ENCODE results near the gene IKZF1.

IKZF1 gene

DNA sequence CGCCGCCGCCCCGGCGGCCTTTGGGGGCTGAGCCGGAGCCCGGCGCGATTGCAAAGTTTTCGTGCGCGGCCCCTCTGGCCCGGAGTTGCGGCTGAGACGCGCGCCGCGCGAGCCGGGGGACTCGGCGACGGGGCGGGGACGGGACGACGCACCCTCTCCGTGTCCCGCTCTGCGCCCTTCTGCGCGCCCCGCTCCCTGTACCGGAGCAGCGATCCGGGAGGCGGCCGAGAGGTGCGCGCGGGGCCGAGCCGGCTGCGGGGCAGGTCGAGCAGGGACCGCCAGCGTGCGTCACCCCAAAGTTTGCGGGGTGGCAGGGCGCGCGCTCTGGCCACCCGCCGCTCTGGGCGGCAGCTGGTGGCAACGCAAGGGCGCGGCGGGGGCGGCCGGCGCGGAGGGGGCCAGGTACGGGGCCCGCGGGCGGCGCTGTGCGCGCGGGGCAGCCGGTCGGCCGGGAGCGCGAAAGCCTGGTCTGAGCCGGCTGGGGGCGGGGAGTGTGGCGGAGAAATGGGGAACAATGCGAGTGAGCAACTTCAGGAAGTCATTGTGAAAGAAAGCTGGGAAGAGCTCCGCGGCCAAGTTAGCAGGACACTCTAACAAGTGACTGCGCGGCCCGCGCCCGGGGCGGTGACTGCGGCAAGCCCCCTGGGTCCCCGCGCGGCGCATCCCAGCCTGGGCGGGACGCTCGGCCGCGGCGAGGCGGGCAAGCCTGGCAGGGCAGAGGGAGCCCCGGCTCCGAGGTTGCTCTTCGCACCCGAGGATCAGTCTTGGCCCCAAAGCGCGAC lies at the start of gene IKZF1:
Gene IKZF1 (plus strand): TSS at position 588 of the 782 bp plus-strand sequence. CDS start 14,346 bp downstream, outside the sequence.
- DNase-seq (ENCODE audit: low read depth in 2 of 2): no peak

DNA sequence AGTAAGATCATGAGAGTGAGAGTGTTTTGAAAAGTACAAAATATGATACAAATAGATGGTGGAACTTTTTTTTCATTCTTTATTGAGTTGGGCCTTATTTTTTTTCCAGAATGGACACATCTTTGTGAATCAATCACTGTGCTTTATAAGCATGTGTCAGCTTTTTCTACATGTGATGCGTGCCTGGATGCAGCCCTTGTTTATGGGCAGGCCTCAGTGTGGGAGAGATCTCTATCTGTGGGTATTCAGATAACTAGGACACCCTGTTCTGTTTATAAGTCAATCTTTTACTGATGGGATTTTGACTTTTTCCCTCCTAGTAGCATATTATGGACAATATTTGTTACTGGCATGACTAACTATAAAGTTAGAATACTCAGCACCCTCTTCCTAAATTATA lies 42.9 kb upstream of the IKZF1 start:
- no peak for DNase-seq (ENCODE audit: low read depth in 2 of 2)

DNA sequence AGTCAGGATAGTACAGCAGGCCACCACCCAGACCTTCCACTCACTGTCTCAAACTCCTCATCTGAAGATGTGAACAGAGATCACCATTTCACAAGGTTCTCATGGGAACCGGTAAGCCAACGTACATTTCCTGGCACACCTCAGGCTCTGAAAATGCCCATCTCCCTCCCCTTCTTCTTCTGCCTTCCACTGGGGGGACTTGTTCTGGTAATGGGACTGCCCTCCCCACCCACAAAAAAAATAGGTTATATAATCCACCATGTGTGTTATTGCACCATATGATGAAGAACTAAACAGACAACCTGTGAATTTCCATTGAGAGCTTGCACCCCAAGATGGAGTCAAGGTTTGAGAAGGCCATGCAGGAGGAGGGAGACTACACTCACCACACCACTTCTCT lies 42.1 kb upstream of the IKZF1 start:
- DNase-seq (ENCODE audit: low read depth in 2 of 2): no peak

DNA sequence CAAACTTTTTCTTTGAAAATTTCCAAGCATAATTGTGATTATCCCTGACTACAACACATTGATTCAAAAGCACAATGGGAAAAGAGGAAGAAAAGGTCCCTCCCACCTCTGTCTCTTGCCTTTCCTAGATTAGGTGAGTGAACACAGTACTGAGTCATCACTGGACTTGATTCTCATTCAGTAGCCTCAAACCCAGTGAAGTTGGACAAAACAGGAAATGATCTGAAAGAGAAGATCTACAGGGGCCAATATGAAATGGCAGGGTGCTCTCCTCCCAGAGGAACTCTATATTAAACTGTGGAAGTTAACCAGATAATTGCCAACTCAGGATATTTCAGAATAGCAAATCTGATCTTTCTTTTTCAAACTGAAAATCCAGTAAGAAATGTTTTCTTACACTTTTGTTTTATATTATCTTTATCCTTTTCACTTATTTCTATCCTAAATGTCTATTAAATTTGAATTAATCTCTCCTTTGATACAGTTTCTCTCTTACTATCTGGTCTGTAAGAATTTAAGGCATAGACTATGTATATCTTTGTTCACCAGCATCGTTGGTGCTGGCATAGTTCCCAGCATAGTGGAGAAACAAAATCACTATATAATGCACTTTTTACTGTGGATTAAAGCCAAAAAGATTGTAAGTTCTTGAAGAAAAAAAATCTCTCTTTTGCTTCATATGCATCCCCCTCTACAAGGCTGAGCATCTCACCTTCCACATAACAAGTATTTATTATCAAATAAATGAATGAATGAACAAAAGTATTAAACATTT lies 41.4 kb upstream of the IKZF1 start:
- no peak for DNase-seq (ENCODE audit: low read depth in 2 of 2)

DNA sequence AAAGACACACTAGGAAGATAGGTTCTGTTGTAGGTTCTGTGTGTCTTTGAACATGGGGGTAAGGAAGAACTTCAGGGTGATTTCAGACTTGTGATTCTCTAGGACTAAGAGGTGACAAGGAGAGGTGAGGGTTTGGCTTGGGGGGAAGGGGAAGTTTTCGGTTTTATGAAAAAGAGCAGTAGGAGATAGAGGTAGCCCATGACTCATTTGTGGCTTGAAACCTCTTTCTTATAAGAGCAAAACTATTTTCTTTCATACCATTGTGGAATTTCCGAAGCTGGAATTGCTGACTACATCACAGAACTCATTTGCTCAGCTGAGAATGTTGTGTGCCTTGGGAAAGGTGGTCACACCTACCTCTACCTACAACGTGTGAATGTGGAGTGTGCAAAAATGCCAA lies 39.6 kb upstream of the IKZF1 start:
- DNase-seq (ENCODE audit: low read depth in 2 of 2): no peak

DNA sequence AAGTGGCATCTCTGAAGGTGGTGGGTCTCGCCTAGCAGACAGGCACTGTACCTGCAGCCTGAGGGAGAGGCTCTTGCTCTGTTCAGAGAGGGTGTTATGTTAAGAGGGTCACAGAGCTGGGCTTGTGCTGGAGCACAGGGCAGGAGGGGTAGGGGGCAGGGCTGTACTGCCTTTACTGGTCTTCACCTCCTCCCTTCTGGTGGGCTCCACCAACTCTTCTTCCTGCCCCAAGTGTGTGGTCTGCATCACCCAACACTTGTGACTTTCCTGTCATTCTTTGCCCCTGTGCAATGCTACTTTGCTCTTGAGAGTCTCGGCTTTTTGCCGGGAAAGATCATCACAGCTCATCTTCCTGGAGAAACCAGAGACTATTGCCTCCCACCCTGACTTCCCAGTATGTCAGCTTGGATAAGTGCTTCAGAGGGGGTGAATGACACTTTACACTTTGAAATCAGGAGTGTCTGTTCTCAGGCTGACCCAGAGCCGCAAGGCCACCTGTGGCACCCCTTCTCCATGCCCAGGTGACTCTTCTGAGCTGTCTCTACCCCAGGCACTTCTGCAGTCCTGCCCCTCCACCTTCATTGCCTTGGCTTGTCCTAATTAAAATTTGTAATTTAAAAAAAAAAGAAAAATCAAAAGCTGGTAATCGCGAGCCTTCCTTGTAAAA lies 38.4 kb upstream of the IKZF1 start:
- DNase-seq (ENCODE audit: low read depth in 2 of 2): no peak

DNA sequence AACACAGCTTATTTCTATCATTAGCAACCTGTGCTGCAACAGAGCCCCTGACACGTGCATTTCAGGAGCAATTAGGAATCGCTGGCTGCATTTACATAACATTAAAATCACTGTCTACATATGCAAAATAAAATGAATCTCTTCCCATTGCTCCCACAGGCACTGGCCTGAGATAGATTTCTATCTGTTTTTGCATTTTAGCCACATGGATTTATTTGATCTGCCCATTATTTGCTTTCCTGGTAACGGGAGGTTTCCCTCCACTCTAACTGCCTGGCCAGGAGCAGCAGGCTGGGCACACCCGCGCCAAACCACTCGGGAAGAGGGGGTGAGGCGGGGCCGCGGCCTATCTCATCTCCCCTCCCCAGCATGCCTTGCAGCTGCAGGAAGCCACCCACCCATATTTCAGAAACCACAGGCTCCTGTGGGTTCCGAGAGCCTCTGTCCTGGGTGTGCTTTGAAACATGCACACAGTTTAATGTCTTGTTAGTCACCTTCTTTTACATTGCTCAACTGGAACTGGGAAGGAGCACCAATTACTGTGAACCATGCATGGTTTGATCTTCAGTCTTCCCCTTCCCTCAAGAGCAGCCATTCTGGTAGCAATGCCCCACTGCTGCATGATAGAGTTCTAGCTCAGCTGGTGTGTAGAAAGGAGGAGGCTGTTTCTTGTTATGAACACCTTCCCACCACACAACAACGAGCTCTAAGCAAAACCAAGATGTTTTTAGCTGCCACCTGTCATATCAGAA lies 37.7 kb upstream of the IKZF1 start:
- DNase-seq (ENCODE audit: low read depth in 2 of 2): peak; percentile 69 to 71

DNA sequence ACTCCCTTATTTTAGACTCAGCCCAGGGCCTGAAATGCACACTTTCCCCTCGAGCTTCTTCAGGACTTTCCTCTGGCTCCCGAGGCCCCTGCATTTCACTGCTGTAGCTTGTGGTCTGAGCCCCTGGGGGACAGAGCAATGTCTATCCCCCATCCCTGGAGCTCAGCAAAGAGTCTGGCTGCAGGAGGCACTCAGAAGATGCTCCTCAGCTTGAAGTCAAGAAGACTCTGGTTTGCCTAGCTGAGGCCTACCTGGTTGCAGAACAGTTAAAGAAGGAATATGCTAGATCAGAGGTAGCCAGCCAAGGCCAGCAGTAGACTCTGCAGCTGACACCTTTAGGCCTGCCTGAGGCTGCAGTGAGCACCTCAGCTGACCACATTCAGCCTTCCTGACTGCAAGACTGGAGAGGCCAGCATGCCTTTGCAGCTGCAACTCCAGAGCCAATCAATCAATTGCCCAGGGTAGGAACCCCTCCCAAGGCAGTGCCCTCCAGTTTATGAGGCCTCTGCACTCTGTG lies 36.9 kb upstream of the IKZF1 start:
- no peak for DNase-seq (ENCODE audit: low read depth in 2 of 2)

DNA sequence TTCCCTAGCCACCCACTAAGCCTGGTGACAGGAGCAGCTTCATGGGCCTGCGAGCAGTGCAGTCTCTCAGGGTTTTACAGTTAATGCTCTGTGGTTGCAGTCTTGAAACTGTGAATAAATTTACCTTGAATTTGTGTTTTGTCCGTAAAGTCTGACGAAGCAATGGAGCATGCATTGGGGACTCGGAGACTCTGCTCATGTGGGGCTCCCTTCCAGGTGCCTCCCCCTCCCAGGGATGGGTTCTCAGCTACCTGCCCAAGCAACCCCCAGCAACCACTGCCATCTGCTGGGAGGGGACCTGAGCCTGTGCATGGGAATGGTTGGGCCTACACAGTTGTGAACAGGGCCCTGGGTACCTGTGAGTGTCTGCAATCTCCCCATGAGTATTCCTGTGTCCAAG lies 36.3 kb upstream of the IKZF1 start:
- no peak for DNase-seq (ENCODE audit: low read depth in 2 of 2)

DNA sequence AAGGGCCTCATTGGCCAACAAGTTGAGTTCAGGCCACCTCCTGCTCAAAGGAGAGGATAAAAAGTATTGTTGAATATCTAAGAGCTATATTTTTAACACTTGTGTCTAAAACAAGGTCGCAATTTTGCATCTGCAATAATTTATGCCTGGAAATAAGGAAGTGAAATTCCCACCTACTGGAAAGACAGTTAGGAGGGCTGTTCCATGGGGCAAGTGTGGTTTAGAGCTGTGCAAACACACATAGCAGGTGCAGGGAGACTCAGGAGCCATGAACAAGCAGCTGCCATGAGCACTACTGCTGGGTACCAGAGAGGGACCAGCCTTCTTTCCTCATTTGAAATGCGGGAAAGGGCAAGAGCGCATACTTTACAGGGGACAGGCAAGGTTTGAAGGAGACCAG lies 35.5 kb upstream of the IKZF1 start:
- no peak for DNase-seq (ENCODE audit: low read depth in 2 of 2)

DNA sequence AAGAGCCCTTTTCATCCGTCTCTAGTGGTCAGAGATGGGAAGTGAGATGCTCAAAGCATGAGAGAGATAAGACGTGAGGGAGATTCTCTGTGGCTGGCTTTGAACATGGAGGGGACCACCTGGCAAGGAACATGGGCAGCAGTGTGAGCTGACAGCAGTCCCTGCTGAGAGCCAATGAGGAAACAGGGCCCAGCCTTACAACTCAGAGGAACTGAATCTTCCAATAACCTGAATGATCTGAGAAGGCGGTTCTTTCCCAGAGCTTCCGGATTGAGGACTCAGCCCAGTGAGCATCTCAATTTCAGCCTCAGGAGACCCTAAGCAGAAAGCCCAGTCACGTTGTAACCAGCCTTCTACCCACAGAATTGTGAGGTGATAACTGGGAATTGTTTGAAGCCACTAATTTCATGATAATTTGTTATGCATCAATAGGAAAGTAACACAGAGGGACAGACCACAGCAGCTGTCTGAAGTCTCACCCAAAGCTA lies 33.9 kb upstream of the IKZF1 start:
- DNase-seq (ENCODE audit: low read depth in 2 of 2): no peak

DNA sequence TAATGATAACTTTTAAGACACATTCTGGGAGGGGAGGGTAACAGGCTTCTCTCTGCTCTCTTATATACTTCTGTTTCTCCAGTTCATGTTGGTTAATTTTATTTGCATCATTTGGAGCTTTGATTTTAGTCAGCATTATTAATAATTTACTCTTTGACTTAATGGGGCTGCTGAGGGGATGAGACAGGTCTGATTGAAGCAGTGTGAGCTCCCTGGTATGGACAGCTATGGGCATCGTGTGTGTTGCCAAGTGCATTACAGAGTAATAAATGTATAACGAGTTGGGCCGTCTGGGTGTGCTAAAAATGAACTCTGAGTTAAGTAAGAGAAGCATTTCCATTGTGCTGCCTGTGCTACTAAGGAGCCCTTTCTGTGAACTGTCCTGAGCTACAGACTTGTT lies 31.7 kb upstream of the IKZF1 start:
- no peak for DNase-seq (ENCODE audit: low read depth in 2 of 2)

DNA sequence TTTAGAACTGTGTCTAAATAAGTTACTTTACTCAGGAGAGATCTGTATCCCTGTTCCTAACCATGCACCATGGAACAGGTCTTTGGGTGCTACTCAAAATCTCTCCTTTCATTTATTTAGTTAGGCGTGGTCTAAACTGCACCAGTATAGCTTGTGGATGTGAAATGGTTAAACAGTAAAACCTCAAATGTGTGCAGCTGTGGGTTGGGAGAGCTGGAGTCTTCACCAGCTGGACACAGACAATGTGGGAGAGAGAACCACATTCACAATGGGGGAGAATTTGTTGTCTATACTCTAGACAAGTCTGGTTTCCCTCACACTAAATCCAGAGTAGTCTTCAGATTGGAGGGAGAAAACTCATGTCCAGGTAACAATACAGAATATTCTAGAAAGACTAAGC lies 31.2 kb upstream of the IKZF1 start:
- no peak for DNase-seq (ENCODE audit: low read depth in 2 of 2)

DNA sequence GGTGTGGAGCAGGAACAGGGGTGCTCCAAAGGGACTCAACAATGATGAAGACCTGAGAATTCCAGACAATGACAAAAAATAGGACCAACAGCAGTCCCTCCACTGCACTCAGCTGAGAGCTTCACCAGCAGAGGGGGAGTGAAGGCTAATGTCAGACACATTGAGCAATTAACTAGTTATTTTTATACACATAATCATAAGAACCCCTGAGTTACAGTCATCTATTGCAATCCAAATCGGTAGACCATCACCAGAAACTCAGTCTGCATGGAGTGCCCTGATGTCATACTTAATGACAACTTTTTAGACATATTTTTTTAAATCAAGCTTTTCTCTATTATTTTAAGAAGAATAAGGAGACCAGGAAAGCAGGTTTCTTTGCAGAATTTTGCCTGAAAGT lies 30.6 kb upstream of the IKZF1 start:
- DNase-seq (ENCODE audit: low read depth in 2 of 2): no peak

DNA sequence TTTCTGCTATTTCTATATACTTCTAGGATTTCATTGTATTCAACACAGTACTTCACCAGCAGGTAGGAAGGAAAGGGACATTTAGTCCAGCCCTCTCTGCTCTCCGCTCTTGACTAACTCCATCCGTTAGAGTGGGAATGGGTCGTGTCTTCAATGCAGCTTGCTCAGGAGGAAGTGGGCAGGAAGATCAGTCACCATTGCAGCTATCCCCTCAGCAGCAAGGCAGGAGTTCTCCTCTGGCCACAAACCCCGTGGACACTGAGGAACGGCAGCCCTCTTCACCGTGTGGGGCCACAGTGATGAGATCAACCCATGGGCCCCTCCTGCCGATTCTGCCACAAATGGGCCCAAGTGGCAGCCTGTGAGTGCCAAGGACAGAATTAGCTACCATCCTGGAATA lies 30.2 kb upstream of the IKZF1 start:
- DNase-seq (ENCODE audit: low read depth in 2 of 2): no peak

DNA sequence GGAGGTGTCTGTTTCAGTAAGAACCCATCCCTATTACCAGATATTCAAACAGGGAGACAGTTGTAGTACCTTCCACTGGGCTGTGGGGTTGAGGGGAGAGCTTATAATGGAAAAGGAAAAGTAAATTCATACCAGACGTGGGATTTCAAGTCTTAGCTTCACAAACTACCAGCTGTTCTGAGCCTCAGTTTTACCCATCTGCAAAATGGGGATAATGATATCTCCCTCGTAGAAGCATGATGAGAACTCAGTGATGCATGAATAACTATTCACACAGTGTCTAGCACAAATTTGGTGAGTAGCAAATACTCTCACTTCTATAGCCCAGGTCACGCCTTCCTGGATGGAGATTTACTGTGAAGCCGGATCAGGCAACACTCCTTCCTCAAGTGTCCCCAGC lies 29.1 kb upstream of the IKZF1 start:
- no peak for DNase-seq (ENCODE audit: low read depth in 2 of 2)

DNA sequence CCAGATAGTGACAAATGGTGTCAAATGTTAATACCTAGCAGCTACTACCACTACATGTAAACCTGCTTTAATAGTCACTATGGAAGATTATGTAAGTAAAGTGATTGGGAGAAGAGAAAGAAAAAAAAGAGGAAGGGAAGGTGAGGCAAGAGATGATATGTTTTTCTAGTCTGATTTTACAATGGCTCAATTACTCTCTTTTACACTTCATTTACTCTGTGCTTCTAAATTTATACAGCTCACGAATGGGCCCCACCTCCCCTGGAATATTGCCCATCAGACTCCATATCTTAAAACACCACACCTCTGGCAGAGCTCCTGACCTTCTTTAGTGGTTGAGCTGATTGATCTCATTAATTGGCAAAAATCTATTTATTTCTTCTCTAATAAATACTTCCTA lies 28.0 kb upstream of the IKZF1 start:
- no peak for DNase-seq (ENCODE audit: low read depth in 2 of 2)

DNA sequence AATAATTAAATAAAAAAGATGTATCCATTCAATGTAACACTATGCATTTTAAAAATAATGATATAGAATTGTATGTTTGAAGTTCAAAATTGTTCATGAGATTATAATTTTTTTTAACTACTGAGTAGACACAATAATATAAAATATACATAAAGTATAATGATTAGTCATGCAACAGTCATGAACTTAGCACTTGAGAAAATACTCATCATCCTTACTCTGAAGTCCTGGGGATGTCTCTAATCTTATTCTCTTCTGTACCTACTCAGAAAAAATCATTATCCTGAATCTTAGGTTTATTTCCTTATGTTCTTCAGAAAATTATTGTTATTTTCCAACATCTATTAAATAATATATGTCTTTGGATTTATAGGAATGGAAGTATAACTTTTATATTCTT lies 26.4 kb upstream of the IKZF1 start:
- DNase-seq (ENCODE audit: low read depth in 2 of 2): no peak

DNA sequence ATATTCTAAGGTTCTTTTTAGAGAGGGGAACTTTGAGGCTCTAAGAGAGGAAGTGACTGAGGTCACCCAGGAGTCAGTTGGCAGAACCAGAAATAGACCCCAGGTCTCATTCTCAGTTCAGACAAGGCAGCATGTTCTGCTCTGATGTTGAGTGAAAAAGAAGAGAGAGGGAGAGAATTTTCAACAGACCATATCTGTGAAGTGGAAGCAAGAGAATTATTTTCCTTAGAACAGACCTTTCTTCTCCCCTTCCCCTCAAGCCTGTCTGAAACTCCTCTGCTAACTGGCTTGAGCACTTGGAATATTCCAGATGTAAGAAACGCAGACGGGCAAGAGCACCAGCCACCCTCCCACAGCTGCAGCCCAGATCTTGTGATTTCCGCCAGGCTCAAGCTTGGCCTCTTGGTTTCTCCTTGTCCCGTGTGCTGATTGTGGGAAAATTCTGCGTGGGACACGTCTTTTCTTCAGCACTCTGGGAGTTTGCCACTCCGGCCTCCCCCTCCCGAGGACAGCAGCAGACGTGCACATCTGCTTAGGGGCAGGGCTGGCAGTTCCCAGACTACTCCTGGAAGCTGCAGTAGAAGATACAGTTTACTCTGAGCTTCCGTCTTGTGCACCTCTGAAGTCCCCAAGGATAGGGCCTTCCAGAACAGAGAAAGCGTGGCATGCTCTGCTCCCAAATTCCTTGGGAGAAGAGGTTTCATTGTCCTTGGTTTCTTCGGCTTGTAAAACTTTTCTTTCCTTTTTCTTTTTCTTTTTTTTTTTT lies 22.7 kb upstream of the IKZF1 start:
- DNase-seq (ENCODE audit: low read depth in 2 of 2): no peak

DNA sequence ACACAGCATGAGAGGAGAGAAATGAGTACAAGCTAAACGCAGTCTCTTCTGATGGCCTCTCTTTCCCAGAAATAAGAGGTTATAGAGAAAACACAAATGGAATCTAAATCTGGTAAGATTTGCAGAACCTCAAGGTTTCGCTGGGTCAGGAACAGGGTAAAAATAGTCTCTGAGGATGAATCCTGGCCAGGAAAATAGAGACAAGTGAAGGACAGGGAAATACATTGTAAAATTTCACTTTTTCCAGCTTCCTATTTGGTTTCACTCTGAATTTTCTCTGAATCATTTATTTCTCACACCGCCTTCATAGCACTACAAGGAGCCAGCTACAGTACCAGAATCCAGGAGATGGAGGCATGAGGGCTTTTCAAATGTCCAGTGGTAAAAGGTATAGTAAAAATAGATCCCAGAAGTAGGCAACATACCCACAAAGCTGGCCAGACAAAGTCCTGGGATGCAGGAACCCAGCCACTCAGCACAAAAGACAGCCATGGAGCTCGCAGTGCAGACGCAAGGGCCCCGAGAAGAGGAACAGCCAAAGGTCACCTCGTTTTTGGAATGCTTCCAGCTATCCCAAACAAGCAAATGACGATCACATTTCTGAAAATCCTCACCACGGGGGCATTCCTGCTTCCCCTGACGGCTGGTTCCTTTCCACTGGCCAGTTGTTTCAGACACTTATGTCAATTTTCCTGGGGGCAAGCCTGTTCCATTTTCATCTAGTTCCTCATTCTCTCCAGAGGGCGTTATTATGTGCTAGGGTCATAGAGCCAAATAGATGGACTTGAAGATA lies 21.5 kb upstream of the IKZF1 start:
- DNase-seq (ENCODE audit: low read depth in 2 of 2): no peak

Measured in stimulated activated CD4-positive, alpha-beta T cell treated with anti-CD3 and anti-CD28 coated beads, Interleukin-15, amount 100 ng/mL, for 48 hours (primary cell).